Lower leg skin (tissue), 3 donors: Measurements from ENCODE around the gene STPG3.

ENCODE experiments used
- POLR2A ChIP-seq, 2 donors: fragments of 450-650 bp; IDR thresholded peaks; one replicate each; pipeline ENCODE4 v1.6.1; 2016 to 2017; ENCODE audit warnings: antibody characterized with exemption in 2 of 2, mild to moderate bottlenecking in 1 of 2, moderate library complexity in 1 of 2
- TF ChIP-seq, protein P1 (sequence below), 3 donors: fragments of 450-650 bp; IDR thresholded peaks; one replicate each; pipeline ENCODE4 v1.5.1; 2016; ENCODE audit warnings: antibody characterized with exemption in 3 of 3, mild to moderate bottlenecking in 3 of 3, moderate library complexity in 2 of 3

GRCh38 chr9:137294091-137294680 is 43.1 kb downstream of the STPG3 start:
- TF ChIP-seq, protein P1, sequence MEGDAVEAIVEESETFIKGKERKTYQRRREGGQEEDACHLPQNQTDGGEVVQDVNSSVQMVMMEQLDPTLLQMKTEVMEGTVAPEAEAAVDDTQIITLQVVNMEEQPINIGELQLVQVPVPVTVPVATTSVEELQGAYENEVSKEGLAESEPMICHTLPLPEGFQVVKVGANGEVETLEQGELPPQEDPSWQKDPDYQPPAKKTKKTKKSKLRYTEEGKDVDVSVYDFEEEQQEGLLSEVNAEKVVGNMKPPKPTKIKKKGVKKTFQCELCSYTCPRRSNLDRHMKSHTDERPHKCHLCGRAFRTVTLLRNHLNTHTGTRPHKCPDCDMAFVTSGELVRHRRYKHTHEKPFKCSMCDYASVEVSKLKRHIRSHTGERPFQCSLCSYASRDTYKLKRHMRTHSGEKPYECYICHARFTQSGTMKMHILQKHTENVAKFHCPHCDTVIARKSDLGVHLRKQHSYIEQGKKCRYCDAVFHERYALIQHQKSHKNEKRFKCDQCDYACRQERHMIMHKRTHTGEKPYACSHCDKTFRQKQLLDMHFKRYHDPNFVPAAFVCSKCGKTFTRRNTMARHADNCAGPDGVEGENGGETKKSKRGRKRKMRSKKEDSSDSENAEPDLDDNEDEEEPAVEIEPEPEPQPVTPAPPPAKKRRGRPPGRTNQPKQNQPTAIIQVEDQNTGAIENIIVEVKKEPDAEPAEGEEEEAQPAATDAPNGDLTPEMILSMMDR (IDR thresholded peaks at IDR 0.05) = no peak
- no peak for TF ChIP-seq POLR2A (IDR thresholded peaks at IDR 0.05)
